Endothelial cell of umbilical vein (primary cell): ENCODE measurements around the gene TUBGCP3. TPM values are rescaled to one million over a fixed set of nuclear protein-coding genes. Genes with fewer than 3 reads are reported as not detected.

Experiments
- BruUV-seq: library from RNA; stranded (reverse); fragments of 400-500 nt; replicated peaks from 2 replicates; lab custom pipeline; 2021; lab: Mats Ljungman, UMichigan
- CTCF ChIA-PET: fragments of 300-600, 350-600 bp; sonication (Branson Sonifier 250); formaldehyde crosslinking; loops from one replicate; lab custom pipeline; 2021; ENCODE audit warnings: antibody characterized with exemption, inconsistent platforms; lab: Charles Lee
- POLR2A ChIA-PET: fragments of 300-600, 350-600 bp; sonication (Branson Sonifier 250); formaldehyde crosslinking; loops from one replicate; lab custom pipeline; 2021; ENCODE audit warnings: antibody characterized with exemption, inconsistent platforms; lab: Charles Lee
- DNase-seq: peaks from one replicate; pipeline ENCODE4 v3.0.0-alpha.2; 2011; ENCODE audit warnings: low read depth, low spot score
- FAIRE-seq: peaks from 2 replicates; lab custom pipeline; 2011; peaks lifted over from hg19 to GRCh38; lab: Jason Lieb, UNC
- H2AFZ ChIP-seq: 2 replicates; pipeline ENCODE4 v1.6.0; 2012; ENCODE audit warnings: low read depth, low read length, control low read depth, inconsistent platforms
- H3K27ac ChIP-seq: 2 replicates; pipeline ENCODE4 v1.5.1; 2011; ENCODE audit warnings: low read depth, mild to moderate bottlenecking, control low read depth, low read length, moderate library complexity; ENCODE audit not compliant: insufficient read depth
- H3K27me3 ChIP-seq, 2 experiments: 2 replicates each; pipeline versions ENCODE4 v1.6.0 to v1.6.1; 2011; ENCODE audit warnings: low read length in 2 of 2, mixed read lengths in 1 of 2; ENCODE audit not compliant: control insufficient read depth in 2 of 2, insufficient read depth in 2 of 2
- H3K36me3 ChIP-seq, 2 experiments: 2 replicates in 1 of 2; 3 replicates in 1 of 2; pipeline ENCODE4 v1.5.1; 2011; ENCODE audit warnings: low read length in 2 of 2, mild to moderate bottlenecking in 1 of 2, moderate library complexity in 1 of 2; ENCODE audit not compliant: control insufficient read depth in 2 of 2, insufficient read depth in 2 of 2; ENCODE audit errors: extremely low read depth in 1 of 2
- H3K4me1 ChIP-seq: 3 replicates; pipeline ENCODE4 v1.5.1; 2011; ENCODE audit warnings: mild to moderate bottlenecking, low read length; ENCODE audit not compliant: control insufficient read depth, insufficient read depth; ENCODE audit errors: extremely low read depth
- H3K4me2 ChIP-seq: 2 replicates; pipeline ENCODE4 v1.6.1; 2011; ENCODE audit warnings: low read length, control low read depth, mixed read lengths; ENCODE audit not compliant: insufficient read depth
- H3K4me3 ChIP-seq, 3 experiments: fragments of 200-600 bp in 1 of 3; sonication (generic), shearing (Covaris generic) in 1 of 3; replicated peaks in 1 of 3; 2 replicates each; pipeline ENCODE4 v1.5.1; 2011 to 2016; ENCODE audit warnings: control low read depth in 3 of 3, low read length in 3 of 3, mild to moderate bottlenecking in 2 of 3, inconsistent platforms in 1 of 3, low read depth in 1 of 3, moderate library complexity in 1 of 3; ENCODE audit not compliant: insufficient read depth in 1 of 3
- H3K79me2 ChIP-seq: 2 replicates; pipeline ENCODE4 v1.6.0; 2012; ENCODE audit warnings: low read length, inconsistent platforms; ENCODE audit not compliant: control insufficient read depth, insufficient read depth
- H3K9ac ChIP-seq: replicated peaks from 2 replicates; pipeline ENCODE3; 2011; ENCODE audit warnings: low read length, control low read depth; ENCODE audit not compliant: insufficient read depth; ENCODE audit errors: extremely low read depth
- H3K9me1 ChIP-seq: replicated peaks from 3 replicates; pipeline ENCODE4 v1.6.0; 2011; ENCODE audit warnings: mild to moderate bottlenecking, low read length; ENCODE audit not compliant: control insufficient read depth, insufficient read depth; ENCODE audit errors: extremely low read depth
- H3K9me3 ChIP-seq: replicated peaks from 2 replicates; pipeline ENCODE4 v1.5.1; 2012; ENCODE audit warnings: low read length, inconsistent platforms; ENCODE audit not compliant: control insufficient read depth, insufficient read depth
- H4K20me1 ChIP-seq: replicated peaks from 2 replicates; pipeline ENCODE3; 2011; ENCODE audit warnings: mild to moderate bottlenecking, low read length; ENCODE audit not compliant: control insufficient read depth, insufficient read depth; ENCODE audit errors: extremely low read depth
- CTCF ChIP-seq, 2 donors: IDR thresholded peaks; 1 replicate in 1 of 2; 2 replicates in 1 of 2; pipeline ENCODE4 v1.5.1; 2011; ENCODE audit warnings: low read length in 2 of 2, mild to moderate bottlenecking in 2 of 2, moderate library complexity in 2 of 2, control low read depth in 1 of 2, inconsistent platforms in 1 of 2, low read depth in 1 of 2; ENCODE audit not compliant: insufficient read depth in 1 of 2; ENCODE audit errors: extremely low read depth in 1 of 2
- EZH2 ChIP-seq: IDR thresholded peaks from 2 replicates; pipeline ENCODE4 v1.6.1; 2012; ENCODE audit warnings: borderline replicate concordance, low read depth, mild to moderate bottlenecking, moderate library complexity, low read length, inconsistent platforms; ENCODE audit not compliant: severe bottlenecking
- FOS ChIP-seq: IDR thresholded peaks from 2 replicates; pipeline ENCODE4 v1.6.1; 2011; ENCODE audit warnings: mild to moderate bottlenecking, low read length, moderate library complexity, borderline replicate concordance; ENCODE audit not compliant: insufficient read depth
- GATA2 ChIP-seq: IDR thresholded peaks from 2 replicates; pipeline ENCODE4 v1.7.0; 2011; ENCODE audit warnings: low read depth, mild to moderate bottlenecking, moderate library complexity, mixed read lengths, low read length; ENCODE audit not compliant: insufficient read length, insufficient read depth
- JUN ChIP-seq: IDR thresholded peaks from 2 replicates; pipeline ENCODE4 v1.6.1; 2011; ENCODE audit warnings: borderline replicate concordance, low read depth; ENCODE audit not compliant: insufficient read length, insufficient read depth
- MAX ChIP-seq: IDR thresholded peaks from 2 replicates; pipeline ENCODE4 v1.6.1; 2011; ENCODE audit not compliant: insufficient read depth, insufficient read length
- MYC ChIP-seq: IDR thresholded peaks from one replicate; pipeline ENCODE4 v1.6.1; 2011; ENCODE audit warnings: mild to moderate bottlenecking, low read depth, low read length
- POLR2A ChIP-seq: IDR thresholded peaks from 2 replicates; pipeline ENCODE4 v1.6.1; 2012; ENCODE audit warnings: low read depth, mild to moderate bottlenecking, control low read depth, low read length
- POLR2AphosphoS5 ChIP-seq: IDR thresholded peaks from 2 replicates; pipeline ENCODE4 v1.6.1; 2012; ENCODE audit warnings: low read depth, mild to moderate bottlenecking, control low read depth, low read length, moderate library complexity; ENCODE audit not compliant: insufficient read depth
- dilution Hi-C: fragments of 300-500 bp; cut with MboI; formaldehyde crosslinking; loops from one replicate; pipeline ENCODE4 v1.15.0; 2019; ENCODE audit warnings: low sequenced_read_pairs; ENCODE audit not compliant: extremely low pct_ligation_motif_present
- intact Hi-C: fragments of 100-400 bp; cut with micrococcal nuclease; formaldehyde crosslinking; loops from one replicate; pipeline ENCODE4 v1.10.0; 2022
- polyA plus RNA-seq, 4 experiments: library from polyadenylated mRNA; depleted of rRNA in 3 of 4; stranded (reverse) in 3 of 4; unstranded in 1 of 4; fragments of >200 nt; gene quantifications; 2 replicates each; pipeline versions ENCODE4 v1.2.1 to v1.2.3, GENCODE V29; 2011 to 2012; ENCODE audit warnings: missing spikeins in 1 of 4
- total RNA-seq: library from RNA; stranded (reverse); gene quantifications from 2 replicates; pipeline ENCODE4 v1.2.3, GENCODE V29; 2021

Gene TUBGCP3
- total and polyA plus RNA-seq, 2 donors (not counting 3 experiments of a cell fraction or from before 2014, with no cell fraction given), result 36.4 to 47.7 TPM

GRCh38 chr13:112561478-112561877 is 26.5 kb downstream of the TUBGCP3 start:
- Histone ChIP-seq H3K27ac (no peak overlapping the region), H3K79me2 (peaks cover 35% of the 10 kb centered on the region), H3K9me3 (no peaks in the 10 kb centered on the region), H3K27me3 (no peaks in the 10 kb centered on the region), H3K4me1 (peaks cover 22% of the 10 kb centered on the region), H4K20me1 (no peaks in the 10 kb centered on the region), H3K36me3 (peaks cover 5 to 8% of the 10 kb centered on the region in 2 experiments), H3K4me2 (no peak overlapping the region), H3K9me1 (no peaks in the 10 kb centered on the region), H3K9ac (no peak overlapping the region), H2AFZ (no peak overlapping the region), H3K4me3 (no peak overlapping the region)
- no peak for DNase-seq
- dilution Hi-C loops (no loop called here), intact Hi-C loops (no loop called here)
- TF ChIP-seq EZH2 (no peak), GATA2 (no peak), POLR2A (no peak), FOS (no peak), POLR2AphosphoS5 (no peak), MYC (no peak), JUN (no peak), CTCF (IDR thresholded peaks at IDR 0.05; ENCODE audit: extremely low read depth in 1 of 2, insufficient read depth in 1 of 2, low read depth in 1 of 2, low read length in 2 of 2) (no peak), MAX (no peak)
- CTCF ChIA-PET, result no interaction called here
- POLR2A ChIA-PET, result no interaction called here
- no peak for FAIRE-seq
- BruUV-seq, result no TSS peak
